Measurements from ENCODE around the gene DRICH1.
A peak's percentile ranks its signal among the peaks of the same experiment; 100 is the strongest.
"Not testable (repeated sequence)": the region's sequence is repeated elsewhere in the genome, so short reads cannot be mapped to it uniquely, and the experiment has no call there.

DRICH1 gene, protein sequence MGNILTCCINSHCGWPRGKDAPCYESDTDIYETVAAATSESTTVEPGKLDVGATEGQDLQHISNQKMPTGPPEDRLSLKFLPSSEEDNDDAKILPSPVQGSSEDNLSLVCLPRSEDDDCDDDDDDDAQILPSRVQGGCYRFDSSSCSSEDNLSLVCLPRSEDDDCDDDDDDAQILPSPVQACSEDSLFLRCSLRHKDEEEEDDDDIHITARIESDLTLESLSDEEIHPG

DNA sequence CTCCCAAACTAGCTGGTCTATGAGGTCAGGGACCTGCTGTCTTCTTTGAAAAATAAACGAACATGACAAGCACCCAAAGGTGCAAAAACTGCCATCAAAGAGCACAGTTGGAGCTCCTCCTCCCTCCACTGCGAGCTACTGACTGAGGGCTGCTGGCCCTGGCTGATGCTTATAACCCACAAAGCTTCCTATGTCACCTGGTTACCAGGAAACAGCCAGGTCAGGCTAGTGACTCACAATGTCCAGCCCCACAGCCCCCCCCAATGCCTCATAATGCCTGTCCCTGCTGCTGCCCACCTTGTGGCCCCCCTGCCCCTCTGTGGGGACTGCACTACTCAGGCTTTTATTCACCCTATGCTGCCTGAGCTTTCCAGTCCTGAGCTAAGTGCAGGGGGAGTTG is at the start of gene DRICH1:
Gene DRICH1 (minus strand): TSS at position 144 of the 400 bp plus-strand sequence. CDS start 298 bp downstream, outside the sequence.
- Mint-ChIP-seq H3K36me3 (ENCODE audit: low read depth) (peaks cover 5% of the 10 kb centered on the region), H3K4me1 (ENCODE audit: low read depth) (peaks cover 5% of the 10 kb centered on the region), H3K27ac (no peak within 1 kb of the TSS), H3K9me3 (no peaks in the 10 kb centered on the region), H3K4me3 (no peak within 1 kb of the TSS), H3K27me3 (no peaks in the 10 kb centered on the region)
- no peak for DNase-seq

DNA sequence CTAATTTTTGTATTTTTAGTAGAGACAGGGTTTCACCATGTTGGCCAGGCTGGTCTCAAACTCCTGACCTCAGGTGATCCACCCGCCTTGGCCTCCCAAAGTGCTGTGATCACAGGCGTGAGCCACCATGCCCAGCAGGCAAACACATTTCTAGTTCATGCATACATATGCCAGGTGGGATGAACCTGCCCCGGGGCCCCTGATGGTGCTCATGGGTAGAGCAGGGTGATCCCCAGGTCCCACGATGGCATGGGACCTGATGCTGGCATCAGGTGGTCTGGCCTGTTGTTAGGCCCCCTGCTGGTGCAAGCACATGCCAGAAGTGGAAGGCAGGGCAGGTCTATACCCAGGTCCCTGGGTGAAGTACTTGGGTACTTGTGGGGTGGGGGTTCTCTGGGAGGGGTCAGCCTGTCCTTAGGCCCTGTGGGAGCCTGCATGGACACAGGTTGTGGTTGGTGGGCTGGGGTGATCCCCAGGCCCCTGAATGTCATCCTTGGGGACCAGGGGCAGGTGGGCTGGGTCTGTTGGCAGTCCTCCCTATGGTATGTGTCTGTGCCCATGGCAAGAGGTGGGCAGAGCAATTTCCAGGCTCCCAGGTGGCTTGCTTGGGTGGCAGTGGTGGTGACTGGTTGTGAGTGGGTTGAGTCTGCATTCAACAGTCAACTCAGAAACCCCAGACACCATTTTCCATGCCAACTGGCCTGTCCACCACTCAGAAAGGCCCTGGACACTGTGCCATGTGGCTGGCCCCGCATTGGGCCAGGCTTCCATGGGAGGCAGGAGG is 49.1 kb upstream of the DRICH1 start:
- no peaks in the 10 kb centered on the region for H3K9me3 Mint-ChIP-seq
- H3K27ac Mint-ChIP-seq: no peak overlapping the region
- no peak overlapping the region for H3K4me3 Mint-ChIP-seq
- H3K27me3 Mint-ChIP-seq: no peaks in the 10 kb centered on the region
- H3K4me1 Mint-ChIP-seq (ENCODE audit: low read depth): peaks cover 10% of the 10 kb centered on the region
- peaks cover 64% of the 10 kb centered on the region for H3K36me3 Mint-ChIP-seq (ENCODE audit: low read depth)
- no peak for DNase-seq

DNA sequence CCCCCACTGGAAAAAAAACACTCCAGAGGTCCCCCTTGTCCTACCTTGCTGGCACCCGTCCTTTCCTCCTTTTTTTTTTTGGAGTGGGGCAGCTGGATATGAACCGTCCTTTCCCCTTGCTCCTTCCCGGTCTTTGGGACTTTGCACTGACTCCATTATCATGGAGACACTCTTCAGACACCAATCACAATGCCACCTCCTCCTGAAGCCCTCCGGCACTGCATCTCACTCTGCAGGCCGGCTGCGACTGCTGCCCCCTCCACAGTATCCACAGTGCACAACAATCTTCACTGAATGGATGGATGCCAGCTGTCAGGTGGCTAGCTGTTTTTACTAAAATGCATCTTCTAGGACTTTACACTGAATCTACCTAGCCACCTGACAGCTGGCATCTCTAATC is 46.0 kb upstream of the DRICH1 start:
- no peaks in the 10 kb centered on the region for H3K27me3 Mint-ChIP-seq
- H3K36me3 Mint-ChIP-seq (ENCODE audit: low read depth): peaks cover 58% of the 10 kb centered on the region
- H3K9me3 Mint-ChIP-seq: no peaks in the 10 kb centered on the region
- H3K4me3 Mint-ChIP-seq: no peak overlapping the region
- peak overlapping the region; percentile 59 for H3K27ac Mint-ChIP-seq
- DNase-seq: peak; percentile 7
- peaks cover 13% of the 10 kb centered on the region for H3K4me1 Mint-ChIP-seq (ENCODE audit: low read depth)

DNA sequence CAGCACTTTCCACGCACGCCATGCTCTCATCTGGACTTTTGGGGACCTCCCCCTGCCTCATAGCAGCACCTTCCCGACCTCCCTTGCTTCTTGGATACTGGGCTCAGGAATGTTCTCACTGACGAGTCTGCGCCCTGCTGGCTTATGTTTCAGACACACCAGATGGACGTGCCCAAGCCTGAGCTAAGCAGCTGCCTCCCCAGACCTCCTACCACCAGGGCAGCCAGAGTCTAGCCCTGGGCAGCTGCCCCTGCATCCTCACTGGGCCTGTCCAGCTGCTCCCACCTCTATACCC is 45.5 kb upstream of the DRICH1 start:
- H3K36me3 Mint-ChIP-seq (ENCODE audit: low read depth): peaks cover 53% of the 10 kb centered on the region
- H3K27me3 Mint-ChIP-seq: no peaks in the 10 kb centered on the region
- H3K4me1 Mint-ChIP-seq (ENCODE audit: low read depth): peaks cover 13% of the 10 kb centered on the region
- H3K9me3 Mint-ChIP-seq: no peaks in the 10 kb centered on the region
- DNase-seq: no peak
- H3K27ac Mint-ChIP-seq: peak overlapping the region; percentile 59
- H3K4me3 Mint-ChIP-seq: no peak overlapping the region

DNA sequence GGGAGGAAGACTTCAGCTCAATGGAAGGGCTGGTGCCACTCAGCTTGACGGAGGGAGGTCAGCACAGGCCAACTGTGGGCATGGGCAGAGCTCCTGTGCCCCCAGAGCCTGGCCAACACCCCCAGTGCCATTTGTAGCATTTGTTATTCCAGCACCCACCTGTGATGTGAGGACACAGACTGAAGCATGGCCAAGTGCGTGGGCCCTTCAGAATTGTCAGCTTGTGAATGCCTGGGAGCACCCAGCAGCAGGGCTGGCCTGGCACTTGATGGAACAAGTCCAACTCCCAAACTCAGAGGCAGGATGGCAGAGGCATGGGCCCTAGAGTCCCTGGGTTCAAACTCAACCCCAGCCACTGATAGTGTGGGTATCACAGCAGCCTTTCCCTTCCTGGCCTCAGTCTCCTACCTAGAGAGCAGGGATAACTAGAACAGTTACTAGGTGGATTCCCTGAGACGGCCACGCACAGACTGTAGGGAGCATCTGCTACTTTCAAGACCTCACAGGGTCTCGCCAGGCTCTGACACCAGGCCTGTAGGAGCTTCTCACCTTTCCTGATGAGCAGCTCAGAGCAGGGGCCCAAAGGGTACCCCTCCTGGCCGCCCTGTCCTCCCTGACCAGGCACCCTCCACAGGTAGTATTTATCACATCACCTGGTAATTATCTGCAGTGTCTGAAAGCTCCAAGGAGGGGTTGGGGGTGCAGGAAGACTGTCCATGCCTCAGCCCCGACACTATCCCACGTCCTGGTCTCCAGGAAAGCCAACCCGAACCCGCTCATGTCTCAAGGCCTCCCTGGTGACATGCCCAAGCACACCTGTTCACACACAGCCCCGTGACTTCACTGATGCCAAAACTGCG is 45.0 kb upstream of the DRICH1 start:
- not testable (repeated sequence) for H3K27me3 Mint-ChIP-seq, H3K4me3 Mint-ChIP-seq, H3K27ac Mint-ChIP-seq, DNase-seq, H3K9me3 Mint-ChIP-seq
- H3K36me3 Mint-ChIP-seq (ENCODE audit: low read depth): peaks cover 47% of the 10 kb centered on the region
- H3K4me1 Mint-ChIP-seq (ENCODE audit: low read depth): peaks cover 13% of the 10 kb centered on the region

DNA sequence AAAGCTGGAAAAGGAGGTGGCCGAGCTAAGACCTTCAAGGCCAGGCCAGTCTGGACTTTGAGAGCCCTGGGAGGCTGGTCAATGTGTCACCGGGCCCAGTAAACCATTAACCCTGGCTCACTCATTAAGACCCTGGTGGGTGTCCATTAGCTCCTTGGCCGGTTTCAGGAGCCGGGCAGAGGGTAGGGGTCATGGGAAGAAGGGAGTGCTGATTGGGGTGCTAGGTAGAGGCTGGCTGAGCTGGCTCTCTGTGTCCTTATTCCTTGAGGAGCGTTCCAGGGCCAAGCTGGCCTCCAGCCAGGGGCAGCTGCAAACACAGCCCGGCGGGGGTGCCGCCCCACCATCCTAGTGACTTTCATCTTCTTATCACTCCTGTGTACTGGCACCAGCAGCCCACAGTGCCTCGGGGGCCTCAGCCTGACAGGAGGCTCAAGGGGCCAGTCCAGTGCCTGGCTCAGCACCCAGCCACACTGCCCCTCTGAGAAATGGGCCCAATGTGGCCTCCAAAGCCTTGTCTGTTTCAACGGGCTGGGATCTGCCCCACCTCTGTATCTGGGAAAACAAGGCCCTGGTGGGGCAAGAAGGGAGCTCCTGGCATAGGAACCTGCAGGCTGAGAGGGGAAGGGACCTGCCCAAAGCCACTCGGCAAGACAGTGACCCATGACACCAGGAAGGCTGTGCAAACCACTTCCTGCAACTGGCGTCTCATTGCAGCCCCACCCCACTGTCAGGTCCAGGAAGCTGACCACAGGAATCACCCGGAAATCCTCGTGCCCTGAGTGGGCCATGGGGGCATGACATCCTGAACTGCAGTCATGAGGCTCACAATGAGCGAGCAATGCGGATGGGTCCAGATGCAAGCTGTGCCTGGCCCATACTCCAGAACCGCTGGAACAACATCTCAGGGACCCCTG is 43.6 kb upstream of the DRICH1 start:
- peaks cover 34% of the 10 kb centered on the region for H3K36me3 Mint-ChIP-seq (ENCODE audit: low read depth)
- H3K27ac Mint-ChIP-seq: peak overlapping the region; percentile 26
- H3K4me1 Mint-ChIP-seq (ENCODE audit: low read depth): peaks cover 13% of the 10 kb centered on the region
- H3K4me3 Mint-ChIP-seq: no peak overlapping the region
- no peak for DNase-seq
- H3K27me3 Mint-ChIP-seq: no peaks in the 10 kb centered on the region
- no peaks in the 10 kb centered on the region for H3K9me3 Mint-ChIP-seq

DNA sequence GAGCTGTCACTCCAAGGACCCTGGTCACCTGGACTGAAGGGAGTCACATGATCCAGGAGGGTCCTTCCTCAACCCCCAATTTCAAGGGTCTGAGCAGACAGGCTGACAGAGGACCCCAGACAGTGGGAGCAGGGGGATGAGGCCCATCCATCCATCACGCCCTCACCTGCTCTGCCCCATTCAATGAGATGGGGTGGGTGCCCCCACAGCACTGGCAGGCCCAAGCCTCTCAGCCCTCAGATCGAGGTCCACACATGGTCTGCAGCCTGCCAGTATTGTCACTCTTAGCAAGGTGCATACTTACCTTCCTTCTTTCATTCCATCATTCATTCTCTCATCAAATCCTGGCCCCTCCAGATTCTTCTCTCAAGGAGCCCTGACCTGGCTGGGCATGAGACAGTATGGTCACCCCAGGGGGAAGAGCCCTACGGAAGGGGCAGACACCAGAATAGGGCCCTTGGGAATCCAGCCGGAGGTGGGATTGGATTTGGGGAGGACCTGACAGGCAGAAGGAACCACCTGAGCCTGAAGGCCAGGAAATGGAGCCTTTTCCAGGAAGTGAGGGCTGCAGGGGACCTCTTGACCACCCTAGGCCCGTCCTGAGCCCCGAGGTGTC is 42.9 kb upstream of the DRICH1 start:
- H3K9me3 Mint-ChIP-seq, H3K27me3 Mint-ChIP-seq, H3K27ac Mint-ChIP-seq, H3K4me3 Mint-ChIP-seq, DNase-seq: not testable (repeated sequence)
- H3K36me3 Mint-ChIP-seq (ENCODE audit: low read depth): peaks cover 27% of the 10 kb centered on the region
- peaks cover 13% of the 10 kb centered on the region for H3K4me1 Mint-ChIP-seq (ENCODE audit: low read depth)

DNA sequence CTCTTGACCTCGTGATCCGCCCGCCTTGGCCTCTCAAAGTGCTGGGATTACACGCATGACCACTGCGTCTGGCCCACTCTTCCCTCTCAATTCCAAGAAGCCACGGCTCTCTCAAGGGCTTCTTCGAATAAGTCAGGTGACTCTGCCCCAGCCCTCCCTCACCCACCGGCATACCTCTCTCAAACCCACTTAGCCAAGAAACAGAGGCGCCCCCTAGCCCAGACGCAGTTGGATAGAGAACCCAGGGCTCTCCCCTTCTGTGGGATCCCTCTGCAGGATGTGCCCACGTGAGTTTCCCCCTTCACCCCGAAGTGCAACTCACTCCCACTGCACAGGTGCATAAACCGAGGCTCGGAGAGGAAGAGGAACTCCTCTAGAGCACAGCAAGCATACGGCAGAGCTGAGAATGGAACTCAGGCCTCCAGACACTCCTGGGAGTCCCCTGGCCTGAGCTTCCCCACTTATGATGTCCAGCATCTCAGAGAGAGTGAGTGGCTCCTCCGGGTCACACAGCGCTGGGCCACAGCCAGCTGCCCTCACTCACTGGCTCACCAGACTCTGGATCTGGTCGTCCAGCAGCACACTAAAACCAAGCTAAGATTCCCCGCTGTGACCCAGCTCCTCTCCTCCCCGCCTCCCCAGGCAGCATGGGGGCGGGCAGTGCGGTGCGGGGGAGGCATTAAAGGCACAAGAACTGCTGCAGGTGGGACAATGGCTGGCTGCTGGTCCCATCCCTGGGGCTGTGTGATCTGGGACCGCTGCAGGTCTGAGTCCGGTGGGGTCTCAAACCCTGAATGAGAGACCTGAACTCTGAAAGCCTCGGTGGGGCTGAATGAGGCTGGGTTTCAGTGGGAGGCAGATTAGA is 41.9 kb upstream of the DRICH1 start:
- H3K27ac Mint-ChIP-seq: no peak overlapping the region
- DNase-seq: no peak

DNA sequence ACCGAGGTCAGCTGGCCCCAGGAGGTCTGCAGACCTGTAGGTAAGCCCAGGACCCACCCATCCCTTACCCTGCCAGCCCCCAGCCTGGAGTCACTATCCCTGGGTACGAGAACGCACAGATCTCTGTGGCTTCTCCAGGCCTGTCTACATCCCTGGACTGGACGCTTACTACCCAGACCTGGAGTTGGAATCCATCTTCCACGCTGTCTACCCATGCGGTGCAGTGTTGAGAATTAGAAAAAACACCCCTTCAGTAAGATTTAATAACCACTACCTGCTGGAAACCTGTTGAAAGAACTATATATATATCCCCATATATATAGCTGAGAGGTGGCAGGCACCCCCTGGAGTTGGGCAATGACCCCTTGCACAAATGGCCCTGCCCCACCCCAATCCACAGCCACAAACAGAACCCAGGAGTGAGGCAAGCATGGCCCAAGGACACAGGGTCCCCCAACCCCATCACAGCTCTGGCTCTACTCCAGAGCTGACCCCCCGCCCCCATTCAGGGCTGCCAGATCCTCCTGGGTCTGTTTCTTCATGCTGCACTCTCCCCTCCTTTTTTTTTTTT is 41.0 kb upstream of the DRICH1 start:
- no peak for DNase-seq
- Mint-ChIP-seq H3K27ac (no peak overlapping the region), H3K27me3 (no peaks in the 10 kb centered on the region), H3K4me3 (no peak overlapping the region), H3K36me3 (ENCODE audit: low read depth) (peaks cover 20% of the 10 kb centered on the region), H3K4me1 (ENCODE audit: low read depth) (peaks cover 13% of the 10 kb centered on the region), H3K9me3 (no peaks in the 10 kb centered on the region)

More for the DNA sequence above, 41.9 kb upstream of the DRICH1 start:
- no peaks in the 10 kb centered on the region for H3K27me3 Mint-ChIP-seq
- H3K4me3 Mint-ChIP-seq: no peak overlapping the region
- no peaks in the 10 kb centered on the region for H3K9me3 Mint-ChIP-seq
- H3K4me1 Mint-ChIP-seq (ENCODE audit: low read depth): peaks cover 13% of the 10 kb centered on the region
- peaks cover 21% of the 10 kb centered on the region for H3K36me3 Mint-ChIP-seq (ENCODE audit: low read depth)

DNA sequence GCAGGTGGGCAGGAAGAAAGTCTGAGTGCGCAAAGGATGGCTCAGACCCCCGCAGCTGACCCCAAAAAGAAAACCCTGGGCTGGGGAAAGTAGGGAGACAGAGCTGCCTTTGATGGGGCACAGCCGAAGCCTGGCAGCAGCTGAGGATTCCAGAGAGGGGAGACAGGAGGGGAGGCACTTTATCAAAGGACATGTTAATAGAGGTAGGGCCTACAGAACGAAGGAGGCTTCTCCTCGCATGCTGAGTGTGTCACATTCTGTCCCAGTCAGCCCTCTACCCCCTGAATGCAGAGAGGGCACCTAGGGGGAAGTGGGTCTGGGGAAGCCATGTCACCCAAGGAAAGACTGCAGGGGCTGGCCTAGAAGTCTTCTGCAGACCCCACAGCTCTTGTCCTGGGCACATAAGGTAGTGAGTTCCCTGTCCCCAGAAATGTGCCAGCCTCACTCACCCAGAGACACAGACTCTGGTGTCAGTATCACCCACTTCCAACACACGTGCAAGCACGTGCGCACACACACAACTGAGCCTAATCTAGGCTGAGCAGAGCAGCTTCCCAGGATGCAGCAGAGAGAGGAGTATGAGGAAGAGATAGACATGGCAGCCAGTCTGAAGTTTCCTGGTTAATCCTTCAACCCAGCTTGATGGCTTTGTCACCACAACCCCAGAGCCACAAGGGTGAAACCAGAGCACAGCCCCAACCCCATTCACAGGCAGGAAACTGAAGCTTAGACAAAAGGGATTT is 40.4 kb upstream of the DRICH1 start:
- H3K27ac Mint-ChIP-seq: peak overlapping the region; percentile 70
- H3K9me3 Mint-ChIP-seq, H3K27me3 Mint-ChIP-seq, H3K4me3 Mint-ChIP-seq, DNase-seq: not testable (repeated sequence)
- peaks cover 11% of the 10 kb centered on the region for H3K4me1 Mint-ChIP-seq (ENCODE audit: low read depth)
- peaks cover 17% of the 10 kb centered on the region for H3K36me3 Mint-ChIP-seq (ENCODE audit: low read depth)

DNA sequence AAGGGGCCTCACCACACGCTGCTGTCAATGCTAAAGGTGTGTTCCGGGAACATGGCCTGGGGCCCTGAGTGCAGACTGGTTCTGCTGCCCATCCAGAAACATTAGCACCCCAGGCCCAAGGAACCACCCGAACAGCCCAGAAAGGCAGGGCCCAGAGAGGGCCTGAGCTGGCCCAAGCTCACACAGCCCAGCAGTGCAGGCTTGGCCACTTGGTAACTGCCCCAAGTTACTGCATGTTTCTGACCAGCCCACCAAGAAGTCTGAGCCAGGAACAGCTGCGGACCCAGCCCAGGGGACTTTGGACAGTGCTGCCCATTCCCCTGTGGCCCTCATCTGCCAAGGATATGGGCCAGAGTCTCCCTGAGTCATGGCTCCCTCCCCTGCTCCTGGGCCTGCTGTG is 39.3 kb upstream of the DRICH1 start:
- not testable (repeated sequence) for H3K27me3 Mint-ChIP-seq; DNase-seq; H3K27ac Mint-ChIP-seq; H3K4me1 Mint-ChIP-seq (ENCODE audit: low read depth); H3K9me3 Mint-ChIP-seq; H3K4me3 Mint-ChIP-seq
- H3K36me3 Mint-ChIP-seq (ENCODE audit: low read depth): peaks cover 13% of the 10 kb centered on the region

Data from activated T-cell treated with anti-CD3 and anti-CD28 coated beads, Interleukin-2, amount 50 U/mL, for 24 hours (primary cell).